NCI-H2196 treated with DMSO at 0.1 percent for 48 hours (cell line): ENCODE data around the gene CPSF2.

Experiments
- DNase-seq: peaks from one replicate; lab custom pipeline; 2025; ENCODE audit not compliant: unreplicated experiment; lab: John Stamatoyannopoulos, UW

Gene CPSF2

GRCh38 chr14:92121670-92122350 lies at the start of gene CPSF2, which contains the start of gene NDUFB1:
CPSF2 (plus strand) TSS chr14:92121969; CDS start chr14:92130985, 9,016 bp downstream.
NDUFB1 (minus strand) TSS chr14:92121706; CDS start chr14:92117637, 4,069 bp downstream.
- peak; percentile 50 for DNase-seq

GRCh38 chr14:92074555-92074954 lies 47.2 kb upstream of the CPSF2 start:
- no peak for DNase-seq

- no peak for DNase-seq
Measured at GRCh38 chr14:92088494-92088893, 33.3 kb upstream of the CPSF2 start.

- DNase-seq, result no peak
Measured at GRCh38 chr14:92093320-92093719, 28.4 kb upstream of the CPSF2 start.

GRCh38 chr14:92099802-92100201 lies 22.0 kb upstream of the CPSF2 start:
- DNase-seq, result no peak

- DNase-seq, result no peak
Measured at GRCh38 chr14:92103363-92103989, 18.3 kb upstream of the CPSF2 start.

GRCh38 chr14:92105073-92105892 lies 16.5 kb upstream of the CPSF2 start:
- DNase-seq, result no peak

GRCh38 chr14:92105893-92106142 lies 16.0 kb upstream of the CPSF2 start:
- no peak for DNase-seq

GRCh38 chr14:92106143-92106926 lies 15.4 kb upstream of the CPSF2 start, which contains the start of gene ATXN3:
ATXN3 (minus strand) TSS chr14:92106582; CDS start chr14:92106552, 30 bp downstream.
- DNase-seq, result peak; percentile 90

GRCh38 chr14:92108345-92109254 lies 13.2 kb upstream of the CPSF2 start:
- DNase-seq, result no peak

- DNase-seq, result no peak
Measured at GRCh38 chr14:92109490-92109889, 12.3 kb upstream of the CPSF2 start.

GRCh38 chr14:92121207-92121669 lies 531 bp upstream of the CPSF2 start:
- no peak for DNase-seq

GRCh38 chr14:92122351-92122677 lies 545 bp downstream of the CPSF2 start:
- no peak for DNase-seq

GRCh38 chr14:92122761-92123160 lies 992 bp downstream of the CPSF2 start:
- no peak for DNase-seq

GRCh38 chr14:92134456-92134855 lies 12.7 kb downstream of the CPSF2 start:
- DNase-seq, result no peak

- no peak for DNase-seq
Measured at GRCh38 chr14:92135269-92135668, 13.5 kb downstream of the CPSF2 start.

GRCh38 chr14:92143309-92143708 lies 21.5 kb downstream of the CPSF2 start:
- no peak for DNase-seq

- no peak for DNase-seq
Measured at GRCh38 chr14:92143962-92144361, 22.2 kb downstream of the CPSF2 start.

GRCh38 chr14:92144708-92145107 lies 22.9 kb downstream of the CPSF2 start:
- DNase-seq, result no peak

GRCh38 chr14:92153581-92153980 lies 31.8 kb downstream of the CPSF2 start:
- no peak for DNase-seq
